Endometrial microvascular endothelial cells (primary cell): ENCODE results near the gene DGKI. TPM values are rescaled to one million over a fixed set of nuclear protein-coding genes. Genes with fewer than 3 reads are reported as not detected.

Source experiments
- in situ Hi-C: cut with HindIII; loops from 2 replicates; pipeline ENCODE4 v1.10.0; 2017; ENCODE audit warnings: low sequenced_read_pairs, low pct_unique_long_range_greater_than_20kb; ENCODE audit errors: inconsistent ontology term
- total RNA-seq: library from RNA; depleted of rRNA; stranded (reverse); fragments of >200 nt; gene quantifications from one replicate; pipeline ENCODE4 v1.2.3, GENCODE V29; 2015; ENCODE audit errors: inconsistent ontology term

The DGKI gene
- total RNA-seq, 1 donor from 2014 or later, result not detected

GRCh38 chr7:137873979-137874777 is 27.4 kb upstream of the DGKI start:
- in situ Hi-C loops, result no loop called here

DNA sequence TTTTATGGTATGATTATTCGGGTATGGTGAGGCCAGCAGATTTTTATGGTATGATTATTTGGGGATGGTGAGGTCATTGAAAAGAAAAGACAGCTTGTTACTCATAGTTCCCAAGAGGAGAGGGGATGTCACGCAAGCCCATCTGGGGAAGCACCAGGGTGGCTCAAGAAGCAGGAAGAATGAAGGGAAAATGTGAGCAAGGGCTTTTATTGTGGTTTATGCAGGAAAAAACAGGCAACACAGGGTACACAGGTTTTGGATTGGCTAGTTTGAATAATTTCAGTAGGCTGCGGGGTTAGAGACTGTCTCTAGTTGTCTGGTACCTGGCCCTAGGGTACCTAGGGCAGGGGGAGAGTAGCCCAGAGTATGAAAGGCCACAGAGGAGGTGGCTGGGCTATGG is 26.8 kb upstream of the DGKI start:
- in situ Hi-C loops, result no loop called here

GRCh38 chr7:137871170-137871915 is 24.6 kb upstream of the DGKI start:
- in situ Hi-C loops, result no loop called here

GRCh38 chr7:137870684-137871083 is 23.9 kb upstream of the DGKI start:
- in situ Hi-C loops, result no loop called here

GRCh38 chr7:137870078-137870477 is 23.3 kb upstream of the DGKI start:
- in situ Hi-C loops, result no loop called here

DNA sequence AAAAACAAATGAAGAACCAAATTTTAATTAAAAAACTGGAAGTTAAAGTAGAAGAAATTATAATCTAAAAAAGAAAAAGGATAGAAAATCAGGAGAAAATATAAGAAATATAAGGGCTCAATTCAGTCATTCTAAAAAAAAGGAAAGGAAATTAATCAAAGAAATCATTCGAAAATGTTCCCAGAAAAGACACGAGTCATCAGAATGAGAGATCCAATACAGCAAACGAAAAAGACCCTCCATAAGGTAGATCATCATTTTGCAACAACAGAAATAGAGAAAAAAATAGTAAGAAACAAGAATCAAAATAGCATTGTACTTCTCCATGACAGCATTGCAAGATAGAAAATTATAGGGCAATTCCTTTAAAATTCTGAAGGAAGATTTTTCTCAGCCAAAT is 22.5 kb upstream of the DGKI start:
- in situ Hi-C loops, result no loop called here

GRCh38 chr7:137867289-137867688 is 20.5 kb upstream of the DGKI start:
- in situ Hi-C loops, result no loop called here

GRCh38 chr7:137865764-137866163 is 19.0 kb upstream of the DGKI start:
- in situ Hi-C loops, result no loop called here

GRCh38 chr7:137862964-137863363 is 16.2 kb upstream of the DGKI start:
- in situ Hi-C loops, result no loop called here

DNA sequence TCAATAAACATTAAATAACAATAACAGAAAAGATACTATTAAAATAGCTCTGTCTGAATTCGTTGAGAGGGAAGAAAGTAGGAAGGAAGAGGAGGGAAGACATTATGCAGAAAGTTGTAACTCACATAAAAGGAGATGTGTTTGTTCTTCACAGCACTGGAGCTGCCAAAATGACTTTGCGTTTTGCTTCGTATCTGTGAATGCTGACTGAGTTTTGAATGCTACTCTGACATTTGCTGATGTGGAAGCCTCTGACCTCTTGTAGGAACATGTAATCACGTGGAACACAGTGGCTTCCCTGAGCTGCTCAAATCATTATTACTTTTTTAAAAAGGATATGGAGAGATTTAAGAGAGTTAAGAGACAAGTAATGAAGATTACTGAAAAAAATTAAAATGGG is 15.6 kb upstream of the DGKI start:
- in situ Hi-C loops, result no loop called here

- in situ Hi-C loops, result no loop called here
Measured at GRCh38 chr7:137860542-137860941, 13.8 kb upstream of the DGKI start.

DNA sequence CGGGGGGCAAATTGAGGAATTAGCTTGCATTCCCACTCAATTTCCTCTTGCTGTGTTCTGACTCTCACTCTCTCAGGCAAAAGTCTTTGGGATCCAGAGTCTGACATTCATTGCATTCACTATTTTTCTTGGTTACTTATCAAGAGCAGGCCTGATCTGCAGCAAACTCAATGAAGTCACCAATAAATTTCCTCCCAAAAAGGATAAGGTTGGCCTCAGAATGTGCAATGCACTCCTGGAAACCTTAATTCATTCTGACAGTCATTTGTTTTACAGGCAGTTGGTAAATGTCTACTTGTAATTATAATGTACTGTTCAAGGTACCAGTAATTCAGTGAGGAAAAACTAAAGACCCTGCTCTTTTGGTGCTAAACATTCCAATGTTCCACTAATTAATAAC is 6.3 kb upstream of the DGKI start:
- in situ Hi-C loops, result no loop called here

DNA sequence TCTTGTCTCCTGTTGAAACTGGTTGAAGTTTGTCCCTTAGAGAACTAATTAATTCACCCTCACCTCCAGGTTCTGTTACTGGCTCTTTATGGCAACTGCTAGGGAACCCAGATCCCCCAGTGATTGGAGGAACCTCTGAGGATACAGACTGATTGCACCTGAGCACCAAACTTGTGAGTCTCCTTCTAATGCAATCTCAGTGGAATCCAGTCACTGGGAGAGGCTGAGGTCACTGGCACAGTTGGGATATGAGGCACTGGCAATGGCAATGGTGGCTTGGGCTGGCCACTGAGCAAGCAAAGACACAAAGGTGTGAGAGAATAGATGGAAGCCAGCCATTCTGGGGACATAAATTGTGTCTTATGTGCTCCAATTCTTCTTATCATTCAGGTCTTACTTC is 5.3 kb upstream of the DGKI start:
- in situ Hi-C loops, result no loop called here

DNA sequence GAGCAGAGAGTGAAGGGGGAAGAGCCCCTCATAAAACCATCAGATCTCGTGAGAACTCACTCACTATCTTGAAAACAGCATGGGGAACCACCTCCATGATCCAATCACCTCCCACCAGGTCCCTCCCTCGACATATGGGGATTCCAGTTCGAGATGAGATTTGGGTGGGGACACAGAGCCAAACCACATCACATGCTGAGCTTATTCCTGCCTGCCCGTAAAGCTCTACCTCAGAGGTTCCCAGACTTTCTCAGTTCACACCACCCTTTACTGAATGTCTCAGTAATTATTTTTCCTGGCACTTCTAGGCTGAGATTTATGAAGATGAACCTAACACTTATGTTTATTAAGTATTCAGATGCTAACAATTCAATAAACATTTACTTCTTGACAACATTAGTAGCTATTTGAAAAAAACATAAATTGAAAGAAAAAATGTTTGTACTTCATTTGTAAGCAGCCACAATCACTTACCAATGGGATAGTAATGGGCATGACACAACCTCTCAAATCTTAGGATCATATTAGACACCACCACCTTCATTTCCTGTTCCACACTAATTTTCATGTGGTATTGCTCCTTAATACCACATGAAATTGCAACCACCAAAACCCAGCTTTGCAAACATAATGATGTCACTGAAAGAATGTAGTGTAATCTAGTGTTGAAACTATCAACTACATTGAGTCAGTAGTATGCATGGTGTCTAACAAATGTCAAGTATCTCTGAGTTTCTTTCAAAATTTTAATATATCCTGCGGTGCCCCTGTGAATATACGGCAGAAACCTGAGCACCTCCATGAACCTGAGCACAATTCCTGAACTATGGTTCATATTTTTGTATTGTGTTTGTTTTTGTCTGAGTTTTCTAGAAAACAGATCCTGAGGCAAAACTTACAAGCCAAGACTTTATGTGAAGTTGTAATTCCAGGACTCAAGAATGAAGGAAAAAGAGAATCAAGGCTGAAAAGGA is 4.5 kb upstream of the DGKI start:
- in situ Hi-C loops, result no loop called here

DNA sequence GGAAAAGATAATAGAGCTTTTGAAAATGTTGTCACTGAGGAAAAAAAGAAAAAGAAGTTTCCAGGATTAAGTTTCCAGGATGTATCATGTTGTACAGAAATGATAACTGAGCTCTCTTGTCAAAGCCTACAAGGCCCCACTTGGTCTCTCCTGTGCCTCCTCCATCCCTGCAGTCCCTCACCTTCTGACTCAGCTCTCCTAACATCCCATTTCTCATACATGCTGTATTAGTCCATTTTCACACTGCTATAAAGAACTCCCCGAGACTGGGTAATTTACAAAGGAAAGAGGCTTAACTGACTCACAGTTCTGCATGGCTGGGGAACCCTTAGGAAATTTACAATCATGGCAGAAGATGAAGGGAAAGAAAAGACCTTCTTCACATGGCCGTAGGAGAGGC is 3.8 kb upstream of the DGKI start:
- in situ Hi-C loops, result no loop called here

DNA sequence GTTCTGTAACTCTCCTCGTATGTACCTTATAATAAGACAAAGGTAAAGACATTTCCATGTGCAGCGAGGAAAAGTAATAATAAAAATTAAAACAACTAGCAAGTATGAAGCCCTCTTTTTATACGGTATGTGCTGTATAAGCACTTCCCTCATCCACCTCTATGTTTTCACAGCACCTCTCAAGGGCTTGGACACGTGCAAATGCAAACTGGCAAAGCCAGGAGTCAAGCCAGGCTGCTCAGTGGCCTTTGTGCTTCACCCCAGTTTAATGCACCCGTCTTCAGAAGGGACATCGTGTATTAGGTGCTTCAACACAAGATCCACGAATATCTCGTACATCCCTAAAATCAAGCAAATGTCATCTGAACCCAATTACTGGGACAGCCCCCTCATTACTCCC is 1.3 kb upstream of the DGKI start:
- in situ Hi-C loops, result no loop called here

GRCh38 chr7:137847568-137848050 is 835 bp upstream of the DGKI start:
- in situ Hi-C loops, result no loop called here

DNA sequence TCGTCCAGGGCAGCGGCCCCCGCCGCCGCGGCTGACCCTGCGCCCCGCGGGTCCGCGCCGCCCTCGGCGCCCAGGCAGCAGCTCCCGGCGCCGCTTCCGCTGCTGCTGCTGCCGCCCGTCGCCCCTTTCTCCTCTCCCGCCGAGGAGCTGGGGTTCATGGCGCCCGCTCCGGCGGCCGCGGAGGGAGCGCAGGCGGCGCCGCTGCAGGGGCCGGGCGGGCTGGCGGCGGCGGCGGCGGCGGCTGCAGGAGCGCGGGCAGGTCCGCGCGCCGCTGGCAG is 286 bp downstream of the DGKI start:
- in situ Hi-C loops, result no loop called here

DNA sequence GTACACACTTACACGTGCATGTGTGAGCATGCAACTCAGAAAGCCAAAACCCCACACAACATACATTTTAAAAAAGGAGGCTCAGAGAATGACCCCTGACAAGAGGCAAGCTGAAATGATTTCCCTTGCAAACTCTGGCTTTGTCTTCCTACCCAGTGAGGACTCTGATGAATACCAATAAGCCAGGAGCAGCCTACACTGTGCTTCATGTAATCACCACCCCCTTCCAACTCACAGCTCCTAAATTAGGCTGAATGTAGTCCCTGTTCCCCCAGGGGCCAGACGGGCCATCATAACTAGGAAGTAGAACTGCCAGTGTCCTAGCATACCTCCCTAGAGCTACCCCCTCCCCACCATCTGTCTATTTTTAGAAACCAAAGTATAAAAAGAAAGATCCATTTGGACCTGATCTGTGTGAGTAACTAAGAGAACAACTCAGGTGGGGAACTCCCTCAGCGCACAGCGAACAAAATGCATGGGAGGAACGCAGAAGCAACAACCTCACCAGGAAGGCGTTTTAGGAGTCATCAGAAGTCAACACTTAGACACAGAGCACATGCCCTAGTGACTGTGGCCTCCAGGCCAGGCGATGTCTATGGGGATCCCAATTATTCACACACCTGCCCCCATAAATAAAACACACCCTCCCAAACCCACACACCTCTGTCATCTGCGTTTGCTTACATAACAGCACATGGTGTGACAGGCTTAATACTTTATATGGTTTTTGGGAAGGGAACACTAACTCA is 1.9 kb downstream of the DGKI start:
- in situ Hi-C loops, result no loop called here
